Activated CD4-positive, alpha-beta T cell treated with anti-CD3 and anti-CD28 coated beads for 4 hours (primary cell): ENCODE results near the gene FKBP11.
A peak's percentile ranks its signal among the peaks of the same experiment; 100 is the strongest.

Source experiments
- DNase-seq, 2 donors: peaks; one replicate each; pipeline ENCODE4 v3.0.0-alpha.2; 2020

The FKBP11 gene

DNA sequence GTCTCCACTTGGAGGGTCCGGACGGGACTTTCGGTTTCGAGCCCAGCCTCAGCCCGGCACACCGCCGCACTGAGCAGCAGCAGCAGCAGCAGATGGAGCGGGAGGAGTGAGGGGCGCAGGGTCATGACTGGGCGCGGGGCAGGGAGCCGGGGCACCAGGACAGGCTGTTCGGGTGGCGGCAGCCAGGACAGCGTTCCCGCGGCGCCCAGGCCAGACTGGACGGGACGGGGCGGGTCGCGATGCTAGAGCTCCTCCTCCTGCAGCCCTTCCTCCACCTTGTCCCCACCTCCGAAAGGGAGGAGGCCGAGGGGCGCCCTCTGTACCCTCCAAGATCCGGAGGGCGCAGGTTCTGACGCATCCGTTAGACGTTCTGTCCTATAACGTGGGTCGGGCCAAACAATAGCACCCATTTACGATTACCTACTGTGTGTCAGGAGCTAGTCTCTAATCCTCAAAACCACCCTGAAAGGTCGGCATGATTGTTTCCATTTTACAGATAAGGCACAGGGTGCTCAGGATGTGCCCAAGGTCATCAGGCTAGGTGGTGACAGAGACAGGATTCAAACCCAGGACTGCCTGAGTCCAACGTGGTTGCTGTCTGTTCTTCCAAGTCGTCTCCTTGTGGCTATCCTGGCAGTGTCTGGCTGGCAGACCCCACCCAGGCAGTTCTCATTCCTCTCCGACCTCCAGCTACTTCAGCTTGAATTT is at the start of gene FKBP11:
FKBP11 (minus strand) TSS at position 189 of the 708 bp plus-strand sequence; CDS start at position 125, 64 bp downstream.
- peak; percentile 75 to 82 for DNase-seq

DNA sequence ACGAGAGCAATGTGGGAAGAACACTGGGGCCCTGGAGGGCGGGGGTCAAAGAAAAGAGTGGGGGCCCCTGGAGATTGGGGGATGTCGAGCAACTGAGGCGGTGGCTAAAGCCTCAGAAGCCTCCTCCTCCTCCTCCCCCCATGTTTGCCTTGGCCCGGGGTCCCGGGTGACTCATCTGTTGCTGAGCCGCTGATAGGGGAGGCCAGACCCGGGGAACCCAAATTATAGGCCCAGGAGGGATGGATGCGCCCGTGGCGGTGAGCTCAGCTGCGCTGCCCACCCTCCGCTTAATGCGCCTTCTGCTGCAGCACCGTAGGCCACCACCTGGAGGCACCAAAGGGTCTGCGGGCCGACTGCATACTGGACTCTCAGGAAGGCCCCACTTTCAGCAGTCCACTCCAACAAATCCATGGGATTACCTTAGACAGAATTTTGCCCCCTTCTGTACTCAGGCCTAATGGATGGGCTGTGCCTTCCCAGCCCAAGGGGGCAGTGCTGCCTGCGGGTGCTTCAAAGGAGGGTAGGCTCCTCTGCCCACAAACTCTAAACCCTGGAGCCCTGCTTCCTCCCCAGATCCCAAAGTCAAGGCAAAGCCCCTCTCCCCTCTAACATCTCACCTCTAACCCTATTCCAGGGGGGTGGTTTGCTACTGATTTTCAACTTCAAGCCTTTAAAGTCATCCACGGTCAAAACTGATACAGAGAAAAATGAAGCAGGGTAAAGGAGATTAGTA is 48.8 kb upstream of the FKBP11 start:
- peak in 1 of 2 donors; percentile 31 for DNase-seq

DNA sequence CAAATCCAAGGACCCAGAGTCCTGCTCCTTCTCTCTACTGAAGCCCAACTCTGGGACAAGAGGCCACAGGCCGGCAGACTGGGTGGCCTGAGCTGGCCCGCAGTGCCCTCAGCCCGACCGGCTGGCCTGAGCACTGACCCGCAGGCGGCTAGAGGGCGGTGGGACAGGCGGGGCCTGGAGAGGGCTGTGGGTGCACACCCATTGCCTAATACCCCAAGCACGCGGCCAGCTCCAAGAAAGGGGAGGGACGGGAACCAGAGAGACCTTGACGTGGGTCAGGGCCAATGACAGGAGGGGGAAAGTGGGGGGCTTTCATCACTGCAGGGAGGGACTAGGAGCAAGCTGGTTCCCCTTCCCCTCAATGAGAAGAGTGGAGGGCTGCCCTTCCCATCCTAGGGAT is 48.2 kb upstream of the FKBP11 start:
- no peak for DNase-seq

DNA sequence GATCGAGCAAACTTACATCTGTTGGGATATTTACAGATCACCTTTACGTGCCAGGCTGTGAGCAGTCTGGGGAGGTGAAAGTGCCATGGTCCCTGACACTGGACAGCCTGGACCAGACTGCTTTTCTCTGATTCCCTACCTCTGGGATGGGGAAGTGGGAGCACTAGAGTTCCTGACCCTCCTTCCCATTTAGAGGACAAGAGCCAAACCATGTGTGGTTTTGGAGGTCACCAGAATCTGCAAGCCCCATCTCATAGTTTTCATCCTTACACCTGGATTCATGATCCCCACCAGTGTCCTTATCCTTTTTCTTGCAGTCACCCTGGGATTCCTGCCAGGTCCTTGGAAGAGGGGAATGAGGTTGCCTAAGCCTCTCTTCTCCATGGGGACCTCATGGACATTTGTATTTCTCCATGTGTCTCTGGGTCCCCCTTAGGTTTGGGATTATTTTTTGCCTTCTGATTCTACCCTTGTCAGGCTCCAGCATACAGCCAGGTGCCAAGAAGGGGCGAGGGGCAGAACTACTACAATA is 47.7 kb upstream of the FKBP11 start:
- no peak for DNase-seq

DNA sequence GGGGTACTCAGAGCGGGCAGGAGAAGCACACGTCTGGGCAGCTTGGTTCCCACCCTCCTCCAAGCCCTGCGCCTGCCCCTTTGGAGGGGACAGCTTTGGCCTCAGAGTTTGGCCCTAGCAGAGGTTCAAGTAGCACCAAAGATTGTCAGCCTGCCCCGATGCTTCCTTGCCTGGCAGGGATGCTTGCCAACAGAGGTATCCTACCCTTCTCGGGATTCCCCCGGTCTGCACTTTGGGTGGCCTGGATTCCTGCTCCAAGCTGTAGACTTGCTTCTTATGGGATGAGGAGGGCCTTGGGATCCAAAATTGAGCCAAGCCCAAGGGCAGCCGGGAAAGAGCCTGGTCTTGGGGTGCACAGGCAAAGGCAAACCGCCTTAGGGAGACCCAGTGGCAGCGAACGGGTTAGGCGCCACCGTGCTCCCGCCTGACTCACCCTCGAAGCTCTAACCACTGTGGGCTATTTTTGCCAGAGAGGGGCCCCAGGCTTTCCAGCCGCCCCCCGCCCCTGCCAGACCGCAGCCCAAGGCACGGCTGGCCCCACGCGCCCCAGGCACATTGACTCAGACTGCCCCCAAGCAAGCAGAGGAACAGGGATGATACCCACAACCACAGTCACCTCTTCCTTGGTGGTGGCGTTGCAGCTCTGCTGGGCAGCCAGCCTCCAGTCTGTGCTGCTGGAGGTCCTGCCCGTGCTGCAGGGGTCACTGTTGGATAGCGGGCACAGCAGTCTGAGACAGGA is 47.1 kb upstream of the FKBP11 start:
- no peak for DNase-seq

DNA sequence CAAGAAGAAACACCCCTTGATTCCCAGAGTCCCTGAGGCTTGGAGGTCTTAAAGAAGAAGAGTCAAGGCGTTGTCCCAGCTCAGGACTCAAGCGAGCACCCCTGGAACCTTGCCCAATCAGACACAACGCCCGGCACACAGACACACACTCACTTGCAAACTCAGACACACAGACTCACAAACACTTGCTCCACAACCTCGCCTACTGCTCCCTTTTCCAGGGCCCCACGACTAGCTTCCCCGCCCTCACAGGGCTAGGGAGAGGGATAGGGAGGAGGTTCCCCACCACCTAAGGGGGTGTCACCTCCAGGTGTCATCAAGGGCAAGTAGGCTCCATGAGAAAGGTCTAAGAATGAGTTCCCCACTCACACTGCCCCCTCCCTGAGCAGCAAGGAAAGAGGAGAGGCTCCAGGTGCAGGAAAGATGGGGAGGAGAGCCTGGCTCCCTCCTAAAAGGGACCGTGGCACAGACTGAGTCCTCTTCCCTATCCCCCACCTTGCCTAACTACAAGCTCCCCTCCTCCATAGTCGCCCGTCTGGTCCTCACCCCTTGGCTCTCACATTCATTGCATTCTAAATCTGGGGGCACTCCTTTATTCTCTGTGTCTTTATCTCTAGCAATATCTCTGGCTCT is 45.5 kb upstream of the FKBP11 start:
- no peak for DNase-seq

DNA sequence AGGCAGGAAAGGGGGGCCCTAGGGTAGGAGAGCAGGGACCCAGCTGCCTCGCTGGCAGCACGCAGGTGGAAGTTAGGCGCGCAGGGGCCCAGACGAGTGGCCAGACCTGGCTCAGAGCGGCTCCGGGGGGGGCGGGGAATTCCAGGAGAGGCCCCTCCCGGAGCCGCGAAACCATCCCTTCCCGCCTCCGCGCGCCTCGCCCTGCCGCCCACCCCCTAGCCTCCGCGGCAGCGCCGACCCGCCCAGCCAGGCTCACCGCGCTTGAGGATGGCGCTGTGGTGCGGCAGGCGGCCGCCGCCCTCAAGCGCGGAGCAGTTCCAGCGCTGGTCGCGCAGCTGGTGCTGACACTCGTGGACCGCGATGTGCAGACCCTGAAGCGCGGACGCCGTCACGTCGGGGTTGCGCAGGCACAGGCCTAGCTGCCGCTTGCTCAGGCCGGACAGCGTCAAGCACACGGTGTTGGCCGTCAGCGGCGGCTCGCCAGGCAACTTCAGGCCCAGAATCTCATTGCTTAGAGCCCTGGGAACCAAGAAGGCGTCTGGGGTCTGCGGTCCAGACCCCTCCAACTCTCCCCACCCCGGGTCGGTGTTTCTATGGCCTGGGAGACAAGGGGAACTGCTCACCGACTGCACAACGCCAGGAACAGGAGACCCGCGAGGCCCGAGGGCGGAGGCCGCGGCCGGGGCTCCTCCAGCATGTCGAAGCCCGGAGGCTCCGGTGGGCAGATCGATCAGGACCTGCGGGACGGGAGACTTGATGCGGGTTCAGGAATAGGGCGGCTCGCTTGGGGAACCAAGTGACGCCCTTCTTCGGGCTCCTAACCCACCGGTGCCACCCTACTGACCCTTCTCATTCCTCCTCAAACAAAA is 44.8 kb upstream of the FKBP11 start:
- DNase-seq: peak; percentile 62 to 68

DNA sequence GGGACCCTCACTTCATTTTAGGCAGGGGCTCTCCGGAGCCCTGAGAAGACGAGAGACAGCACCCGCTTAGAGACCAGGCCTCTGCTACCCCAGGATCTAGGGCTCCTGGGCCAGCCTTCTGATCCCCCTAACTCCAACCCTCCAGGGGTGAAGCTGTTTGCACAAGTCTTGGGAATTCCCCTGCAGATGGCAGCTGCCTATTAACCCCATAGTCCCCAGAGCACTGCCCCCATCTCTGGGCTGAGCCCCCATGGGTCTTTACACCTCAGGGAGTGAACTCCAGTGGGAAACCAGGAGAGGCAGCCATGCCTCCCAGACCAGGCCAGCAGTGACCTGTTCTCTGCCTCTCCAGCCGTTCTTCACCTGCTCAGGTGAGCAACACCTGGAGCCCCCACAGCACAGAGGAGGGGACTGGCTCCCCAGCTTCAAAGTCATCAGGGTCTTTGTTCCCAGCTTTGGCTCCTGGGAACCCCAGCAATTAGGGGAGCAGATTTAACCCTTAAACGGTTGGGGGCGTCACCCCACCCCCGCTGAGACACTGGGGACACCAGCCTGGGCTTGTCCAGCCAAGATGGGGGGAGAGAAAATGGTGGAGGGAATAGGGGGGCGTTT is 44.0 kb upstream of the FKBP11 start:
- DNase-seq: no peak

DNA sequence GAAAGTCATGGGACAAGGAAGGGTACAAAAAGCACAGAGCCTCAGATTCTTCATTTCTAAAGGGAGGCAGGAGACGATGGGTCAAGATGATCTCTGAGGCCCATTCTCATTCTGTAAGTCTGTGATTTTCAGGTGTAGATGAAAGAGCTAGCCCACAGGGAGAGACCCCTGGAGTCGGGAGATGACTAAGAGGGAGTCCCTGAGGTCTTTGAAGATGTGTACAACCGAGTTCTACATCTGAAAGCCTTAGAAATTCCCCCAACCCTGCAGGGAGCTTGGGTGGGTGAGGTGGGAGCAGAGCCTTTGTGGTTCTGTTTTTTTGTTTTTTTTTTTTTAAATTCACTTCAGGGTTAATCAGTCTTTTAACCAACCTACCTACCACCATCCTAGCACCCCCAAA is 43.2 kb upstream of the FKBP11 start:
- DNase-seq: no peak

DNA sequence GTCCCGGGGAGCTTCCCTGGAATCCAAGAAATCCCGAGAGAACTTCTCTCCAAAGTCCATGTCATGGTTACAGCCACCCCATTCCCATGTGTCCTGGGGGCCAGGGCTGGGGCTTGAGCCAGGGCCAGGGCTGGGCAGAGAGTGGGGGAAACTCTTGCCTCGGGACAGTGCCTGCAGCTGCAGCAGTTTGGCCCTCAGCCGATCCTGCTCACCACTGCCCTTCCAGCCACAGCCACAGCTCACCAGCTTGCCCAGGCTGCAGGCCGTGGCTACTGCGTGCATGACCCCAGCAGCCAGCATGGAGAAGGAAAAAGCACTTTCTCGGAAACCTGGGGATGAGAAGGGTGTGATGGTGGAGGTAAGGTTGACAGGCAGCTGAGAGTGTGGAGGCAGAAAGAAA is 42.7 kb upstream of the FKBP11 start:
- DNase-seq: no peak

DNA sequence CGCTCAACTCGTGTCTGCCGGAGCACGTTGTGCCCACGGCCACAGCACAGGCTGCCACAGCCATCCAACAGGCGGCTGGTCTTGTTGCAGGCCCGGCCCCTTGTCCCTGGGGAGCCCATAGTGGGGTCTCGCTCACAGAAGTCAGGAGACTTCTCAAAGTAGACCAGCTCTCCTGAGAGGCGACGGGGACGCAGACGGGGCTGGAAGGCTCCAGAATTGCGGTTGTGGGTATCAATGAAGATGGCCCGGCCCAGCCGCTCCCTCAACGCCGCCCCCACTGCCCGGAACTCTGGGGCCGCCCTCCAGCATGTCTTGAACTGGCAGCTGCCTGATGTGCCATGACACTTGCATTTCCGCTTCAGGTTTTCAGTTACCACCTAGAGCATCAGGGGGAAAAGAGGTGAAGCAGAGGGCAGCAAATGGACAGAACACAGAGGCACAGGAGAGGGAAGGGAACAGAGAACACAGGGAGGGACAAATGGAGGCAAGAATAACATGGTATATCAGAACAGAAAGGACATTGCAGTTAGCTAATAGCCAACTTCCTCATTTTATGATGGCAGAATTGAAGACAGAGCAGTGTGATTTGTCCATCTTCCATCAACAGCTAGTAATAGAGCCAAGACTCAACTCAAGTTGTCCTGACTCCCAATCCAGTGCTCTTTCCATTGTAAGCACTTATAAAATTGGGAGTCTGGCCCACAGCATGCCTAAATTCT is 41.0 kb upstream of the FKBP11 start:
- no peak for DNase-seq

DNA sequence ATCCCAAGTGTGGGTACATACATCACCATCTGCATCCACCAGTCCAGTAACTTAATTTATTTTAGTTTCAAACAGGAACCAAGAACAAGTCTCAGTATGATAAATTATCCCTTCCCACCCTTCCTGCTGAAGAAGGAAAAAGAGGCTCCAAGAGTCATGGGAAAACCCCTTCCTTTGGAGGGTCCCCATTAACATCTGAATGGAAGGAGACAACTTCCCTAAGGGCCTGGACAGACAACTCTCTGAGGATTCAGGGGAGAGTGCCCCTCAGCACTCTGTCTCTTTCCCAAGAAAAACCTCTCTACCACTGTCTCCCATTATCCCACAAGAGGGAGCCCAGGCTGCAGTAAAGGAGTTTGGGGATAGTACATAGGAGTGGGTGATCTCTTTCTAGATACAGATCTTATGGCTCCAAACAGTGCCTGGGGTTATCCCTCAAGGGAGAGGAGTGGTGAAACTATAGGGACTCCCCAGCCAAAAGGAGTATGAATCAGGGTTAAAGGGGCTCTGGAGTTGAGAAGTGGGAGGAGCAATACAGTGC is 40.1 kb upstream of the FKBP11 start:
- no peak for DNase-seq

DNA sequence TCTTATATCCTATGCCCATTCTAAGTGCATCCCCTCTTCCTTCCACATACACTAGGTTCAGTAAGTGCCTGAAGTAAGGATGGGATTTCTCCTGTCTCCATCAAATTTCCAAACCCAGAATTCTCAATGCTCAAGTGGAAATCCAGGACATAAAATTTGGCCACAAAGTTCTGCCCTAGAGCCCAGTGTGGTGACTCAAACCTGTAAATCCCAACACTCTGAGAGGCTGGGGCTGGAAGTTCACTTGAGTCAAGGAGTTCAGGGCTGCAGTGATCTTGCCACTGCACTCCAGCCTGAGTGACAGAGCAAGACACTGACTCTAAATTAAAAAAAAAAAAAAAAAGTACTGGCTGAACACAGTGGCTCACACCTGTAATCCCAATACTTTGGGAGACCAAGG is 36.5 kb upstream of the FKBP11 start:
- no peak for DNase-seq

DNA sequence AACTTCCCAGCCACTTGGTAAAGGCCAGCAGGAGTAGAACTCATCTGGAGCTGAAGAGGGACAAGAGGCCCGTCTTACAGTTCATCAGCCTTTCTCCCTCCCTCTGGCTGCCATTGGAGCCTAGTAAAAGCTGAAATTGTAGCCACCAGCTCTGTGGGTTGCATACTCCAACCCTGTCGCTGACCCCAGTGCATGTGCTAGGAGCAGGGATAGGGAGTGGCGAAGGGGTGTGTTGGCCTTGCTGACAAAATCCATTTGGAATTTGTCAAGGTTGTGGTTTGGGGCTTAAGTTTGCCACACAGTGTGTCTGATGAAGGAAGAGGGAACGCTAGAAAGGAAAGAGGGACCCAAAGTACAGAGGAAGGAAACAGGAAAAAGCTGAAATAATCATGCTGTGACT is 36.0 kb upstream of the FKBP11 start:
- no peak for DNase-seq

DNA sequence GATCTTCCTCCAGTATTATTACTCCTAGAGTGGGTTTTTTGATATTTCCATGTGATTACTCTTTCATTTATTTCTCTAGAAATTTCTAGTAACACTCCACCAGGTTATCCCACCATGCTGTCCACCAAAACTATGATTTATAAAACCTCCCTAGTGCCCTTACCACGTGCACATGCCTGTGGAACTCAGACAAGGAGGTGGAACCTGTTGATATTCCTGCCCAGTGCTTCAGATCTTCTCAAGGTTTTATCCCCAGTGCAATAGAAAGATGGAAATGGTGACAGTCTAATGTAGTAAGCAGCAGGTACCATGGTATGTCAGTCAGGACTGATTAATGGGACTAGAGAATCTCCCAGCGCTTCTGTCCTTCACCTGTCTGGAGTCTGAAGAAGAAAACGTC is 35.5 kb upstream of the FKBP11 start:
- no peak for DNase-seq

DNA sequence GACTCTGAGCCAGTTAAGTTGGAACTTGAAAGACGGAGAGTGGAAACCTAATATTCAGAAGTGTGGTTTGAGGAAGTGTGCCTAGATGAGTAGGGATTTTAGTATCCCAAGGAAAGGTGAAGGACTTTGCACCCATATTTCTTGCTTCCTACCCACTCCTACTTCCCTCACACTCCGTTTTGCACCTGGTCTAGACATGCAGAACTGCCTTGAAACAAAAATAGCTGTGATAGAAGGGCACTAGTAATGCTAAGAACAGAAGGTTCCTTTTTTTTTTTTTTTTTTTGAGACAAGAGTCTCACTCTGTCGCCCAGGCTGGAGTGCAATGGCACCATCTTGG is 32.7 kb upstream of the FKBP11 start:
- no peak for DNase-seq

DNA sequence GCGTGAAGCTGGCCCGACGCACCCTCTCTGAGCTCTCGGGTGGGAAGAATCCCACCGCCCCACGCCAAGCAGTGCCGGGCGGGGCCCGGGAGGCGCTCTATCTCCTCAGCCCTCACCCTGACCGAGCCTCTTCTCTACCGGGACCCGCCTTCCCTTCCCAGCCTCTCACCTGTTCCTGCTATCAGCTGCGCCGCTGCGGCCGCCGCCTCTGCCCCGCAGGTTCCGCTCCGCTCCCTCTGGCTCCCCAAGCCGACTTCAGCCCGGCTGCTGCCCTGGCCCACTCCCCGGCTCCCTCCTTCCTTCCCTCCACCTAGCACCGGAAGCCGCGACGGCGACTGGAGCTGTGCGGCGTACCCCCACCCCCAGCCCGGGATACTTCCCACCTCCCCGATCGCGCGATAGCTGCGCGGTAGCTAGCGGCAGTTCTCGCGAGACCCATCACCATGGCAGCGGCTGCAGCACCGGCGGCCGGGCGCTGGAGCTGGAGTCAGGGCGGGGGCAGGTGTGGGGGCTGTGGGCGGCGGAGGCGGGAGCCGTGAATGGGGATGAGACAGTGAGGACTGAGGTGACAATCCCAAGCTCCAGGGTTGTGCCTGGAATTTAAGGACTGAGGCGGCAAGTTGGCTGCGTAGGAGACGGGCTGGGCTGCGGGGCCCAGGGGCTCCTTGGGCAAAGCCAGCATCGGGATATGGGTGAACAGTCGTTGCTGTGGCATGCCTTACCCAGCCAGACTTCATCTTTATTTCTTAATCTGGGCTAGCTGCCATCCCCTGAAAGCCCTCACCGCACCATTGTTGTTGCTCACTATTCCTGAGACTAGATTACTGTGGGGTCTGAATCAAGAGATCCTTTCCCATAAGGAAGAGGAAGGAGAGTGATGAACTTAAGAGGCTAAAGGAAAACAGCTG is 32.1 kb upstream of the FKBP11 start, which contains the start of gene ARF3:
ARF3 (minus strand) TSS at position 347 of the 908 bp plus-strand sequence. CDS start 16,392 bp downstream, outside the sequence.
- peak; percentile 92 to 93 for DNase-seq

DNA sequence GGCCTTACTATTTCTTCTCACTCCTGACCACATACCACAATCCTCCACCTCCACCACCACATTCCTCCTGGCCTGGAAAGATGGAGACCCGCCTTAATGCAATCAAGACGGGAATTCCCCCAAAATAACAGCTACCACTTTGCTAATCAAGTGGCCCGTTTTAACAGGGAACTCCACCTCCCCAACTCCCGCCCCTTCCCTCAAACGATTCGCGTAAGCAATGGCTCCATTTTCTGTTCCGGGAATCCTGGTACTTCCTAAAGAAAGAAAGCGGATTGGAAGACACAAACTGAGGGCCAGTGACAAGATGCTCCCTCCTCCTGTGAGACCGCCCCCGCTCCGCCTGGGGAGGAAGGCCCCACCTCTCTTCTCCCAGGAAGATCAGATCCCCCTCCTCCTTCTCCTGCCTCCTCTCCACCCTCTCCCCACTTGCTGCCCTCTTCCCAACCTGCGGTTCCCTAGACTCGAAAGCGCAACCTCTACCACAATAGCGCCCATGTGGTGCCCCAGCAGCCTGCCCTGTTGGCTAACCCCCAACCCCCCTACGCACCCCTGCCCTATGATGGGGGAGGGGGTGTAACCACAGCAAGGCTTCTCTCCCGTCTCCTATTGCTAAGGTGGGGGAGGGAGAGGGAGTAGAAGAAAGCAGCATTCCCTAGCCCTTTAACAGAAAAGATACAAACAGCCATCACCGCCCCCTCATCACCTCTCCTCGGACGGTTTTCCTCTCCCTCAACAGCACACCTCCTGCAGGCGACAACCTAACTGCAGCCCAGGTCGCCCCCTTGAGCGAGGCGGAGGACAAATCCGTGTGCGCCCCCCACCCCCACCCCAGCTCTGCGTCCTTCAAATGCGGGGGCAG is 31.2 kb upstream of the FKBP11 start:
- DNase-seq: peak in 1 of 2 donors; percentile 17
